ENCODE measurements around the gene IRF8. TPM values are rescaled to one million over a fixed set of nuclear protein-coding genes. Genes with fewer than 3 reads are reported as not detected.

Gene IRF8
- total RNA-seq, 3 donors from 2014 or later (not counting 1 experiment from before 2014, with no cell fraction given) = 101 to 167 (median 122) TPM

GRCh38 chr16:85931596-85932402 lies 32.8 kb downstream of the IRF8 start:
- Histone ChIP-seq H3K9me3 (ENCODE audit: control insufficient read depth, insufficient read depth, low read length) (no peaks in the 10 kb centered on the region), H3K27me3 (ENCODE audit: control insufficient read depth, insufficient read depth, low read length) (no peaks in the 10 kb centered on the region), H3K27ac (ENCODE audit: low read length) (no peak overlapping the region), H3K4me3 (ENCODE audit: low read length) (no peak overlapping the region), H3K4me1 (ENCODE audit: control insufficient read depth, insufficient read depth, low read length) (peaks cover 81% of the 10 kb centered on the region), H3K36me3 (ENCODE audit: control insufficient read depth, insufficient read depth, low read length) (no peaks in the 10 kb centered on the region)
- Mint-ChIP-seq H3K4me3 (no peak overlapping the region), H3K36me3 (no peaks in the 10 kb centered on the region), H3K27ac (no peak overlapping the region), H3K9me3 (no peaks in the 10 kb centered on the region), H3K27me3 (ENCODE audit: low read depth in 2 of 2) (peaks cover 0 to 11% of the 10 kb centered on the region in 2 donors), H3K4me1 (peaks cover 47 to 66% of the 10 kb centered on the region in 2 donors)
- WGBS (ENCODE audit: insufficient coverage) = 81% methylated on average over 23 of the region's 23 CpGs
- DNase-seq (no peak), ATAC-seq (no peak)
- TF ChIP-seq, protein P1, sequence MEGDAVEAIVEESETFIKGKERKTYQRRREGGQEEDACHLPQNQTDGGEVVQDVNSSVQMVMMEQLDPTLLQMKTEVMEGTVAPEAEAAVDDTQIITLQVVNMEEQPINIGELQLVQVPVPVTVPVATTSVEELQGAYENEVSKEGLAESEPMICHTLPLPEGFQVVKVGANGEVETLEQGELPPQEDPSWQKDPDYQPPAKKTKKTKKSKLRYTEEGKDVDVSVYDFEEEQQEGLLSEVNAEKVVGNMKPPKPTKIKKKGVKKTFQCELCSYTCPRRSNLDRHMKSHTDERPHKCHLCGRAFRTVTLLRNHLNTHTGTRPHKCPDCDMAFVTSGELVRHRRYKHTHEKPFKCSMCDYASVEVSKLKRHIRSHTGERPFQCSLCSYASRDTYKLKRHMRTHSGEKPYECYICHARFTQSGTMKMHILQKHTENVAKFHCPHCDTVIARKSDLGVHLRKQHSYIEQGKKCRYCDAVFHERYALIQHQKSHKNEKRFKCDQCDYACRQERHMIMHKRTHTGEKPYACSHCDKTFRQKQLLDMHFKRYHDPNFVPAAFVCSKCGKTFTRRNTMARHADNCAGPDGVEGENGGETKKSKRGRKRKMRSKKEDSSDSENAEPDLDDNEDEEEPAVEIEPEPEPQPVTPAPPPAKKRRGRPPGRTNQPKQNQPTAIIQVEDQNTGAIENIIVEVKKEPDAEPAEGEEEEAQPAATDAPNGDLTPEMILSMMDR (IDR thresholded peaks at IDR 0.05) = no peak
- intact Hi-C loops (cut with micrococcal nuclease) = no loop called here

DNA sequence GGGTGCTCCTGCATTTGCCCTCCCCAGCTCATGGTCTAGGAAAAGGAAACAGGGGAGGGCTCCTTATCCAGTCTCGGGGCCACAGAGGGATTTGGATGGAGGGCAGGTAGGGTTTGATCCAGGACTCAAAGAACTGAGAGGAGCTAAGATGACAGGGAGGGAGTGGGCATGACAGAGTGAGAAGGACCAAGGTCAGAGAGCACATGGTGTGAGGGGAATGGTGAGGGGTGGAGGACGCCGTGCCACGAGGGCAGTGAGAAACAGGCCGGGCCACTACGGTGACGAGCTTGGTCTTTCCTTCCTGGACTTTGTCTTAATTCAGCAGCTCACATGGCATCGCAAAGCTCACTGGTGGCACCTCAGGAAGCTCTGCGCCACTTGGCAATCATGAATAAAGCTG lies 35.2 kb downstream of the IRF8 start:
- Histone ChIP-seq H3K4me1 (ENCODE audit: control insufficient read depth, insufficient read depth, low read length) (peaks cover 93% of the 10 kb centered on the region), H3K27ac (ENCODE audit: low read length) (no peak overlapping the region), H3K36me3 (ENCODE audit: control insufficient read depth, insufficient read depth, low read length) (no peaks in the 10 kb centered on the region), H3K9me3 (ENCODE audit: control insufficient read depth, insufficient read depth, low read length) (no peaks in the 10 kb centered on the region), H3K27me3 (ENCODE audit: control insufficient read depth, insufficient read depth, low read length) (no peaks in the 10 kb centered on the region), H3K4me3 (ENCODE audit: low read length) (no peak overlapping the region)
- Mint-ChIP-seq H3K9me3 (no peaks in the 10 kb centered on the region), H3K27ac (peak overlapping the region in 1 of 2 donors; percentile 92), H3K36me3 (no peaks in the 10 kb centered on the region), H3K4me1 (peaks cover 56 to 74% of the 10 kb centered on the region in 2 donors), H3K27me3 (ENCODE audit: low read depth in 2 of 2) (peaks cover 0 to 3% of the 10 kb centered on the region in 2 donors), H3K4me3 (peak overlapping the region; percentile 21)
- DNase-seq (no peak), ATAC-seq (no peak)
- TF ChIP-seq, protein P1 (IDR thresholded peaks at IDR 0.05) = no peak
- intact Hi-C loops (cut with micrococcal nuclease) = loop anchor here (2.0 kb wide), 1 partner anchor 17 kb away; no protein-coding TSS in a partner anchor
- WGBS (ENCODE audit: insufficient coverage) = 87% methylated on average over 9 of the region's 9 CpGs

- no peaks in the 10 kb centered on the region for H3K36me3 Mint-ChIP-seq
- peaks cover 63 to 78% of the 10 kb centered on the region in 2 donors for H3K4me1 Mint-ChIP-seq
- H3K4me3 Mint-ChIP-seq = peak overlapping the region; percentile 77
- H3K9me3 Mint-ChIP-seq = no peaks in the 10 kb centered on the region
- TF ChIP-seq, protein P1 (IDR thresholded peaks at IDR 0.05) = no peak
- WGBS (ENCODE audit: insufficient coverage) = 11% methylated on average over 11 of the region's 13 CpGs
- Histone ChIP-seq H3K9me3 (ENCODE audit: control insufficient read depth, insufficient read depth, low read length) (no peaks in the 10 kb centered on the region), H3K4me1 (ENCODE audit: control insufficient read depth, insufficient read depth, low read length) (peaks cover 85% of the 10 kb centered on the region), H3K36me3 (ENCODE audit: control insufficient read depth, insufficient read depth, low read length) (no peaks in the 10 kb centered on the region), H3K27ac (ENCODE audit: low read length) (peak overlapping the region; percentile 97), H3K4me3 (ENCODE audit: low read length) (peak overlapping the region; percentile 41), H3K27me3 (ENCODE audit: control insufficient read depth, insufficient read depth, low read length) (no peaks in the 10 kb centered on the region)
- intact Hi-C loops (cut with micrococcal nuclease) = loop anchor here (2.0 to 5.0 kb wide), 2 partner anchors 19 to 52 kb away; no protein-coding TSS in a partner anchor
- DNase-seq (no peak), ATAC-seq (no peak)
- H3K27me3 Mint-ChIP-seq (ENCODE audit: low read depth in 2 of 2) = no peaks in the 10 kb centered on the region
- peak overlapping the region; percentile 92 to 94 for H3K27ac Mint-ChIP-seq
Measured at GRCh38 chr16:85935391-85935973, 36.5 kb downstream of the IRF8 start.

Data from natural killer cell (primary cell).